Natural killer cell (primary cell): ENCODE results near the gene RNF2. TPM values are rescaled to one million over a fixed set of nuclear protein-coding genes. Genes with fewer than 3 reads are reported as not detected.
A peak's percentile ranks its signal among the peaks of the same experiment; 100 is the strongest.
"Not testable (repeated sequence)": the region's sequence is repeated elsewhere in the genome, so short reads cannot be mapped to it uniquely, and the experiment has no call there.

Experiments
- ATAC-seq, 3 donors: fragments of 150-1000 bp in 2 of 3; fragments of 200-7000 bp in 1 of 3; cut with Tn5 transposase; 1 replicate in 1 of 3; 2 replicates in 2 of 3; pipeline ENCODE4 v1.10.0; 2021; ENCODE audit warnings: mild to moderate bottlenecking in 2 of 3, moderate library complexity in 2 of 3
- DNase-seq, 2 donors: peaks; one replicate each; pipeline versions ENCODE4 v3.0.0 to v3.0.0-alpha.2; 2013 to 2021; ENCODE audit warnings: mixed read lengths in 1 of 2
- H3K27ac ChIP-seq: one replicate; pipeline ENCODE4 v1.5.1; 2013; ENCODE audit warnings: mild to moderate bottlenecking, low read length
- H3K27me3 ChIP-seq: one replicate; pipeline ENCODE4 v1.6.1; 2013; ENCODE audit warnings: low read length; ENCODE audit not compliant: control insufficient read depth, insufficient read depth
- H3K36me3 ChIP-seq: one replicate; pipeline ENCODE4 v1.6.1; 2013; ENCODE audit warnings: low read length; ENCODE audit not compliant: control insufficient read depth, insufficient read depth
- H3K4me1 ChIP-seq: one replicate; pipeline ENCODE4 v1.6.1; 2013; ENCODE audit warnings: low read length; ENCODE audit not compliant: control insufficient read depth, insufficient read depth
- H3K4me3 ChIP-seq: one replicate; pipeline ENCODE4 v1.5.1; 2013; ENCODE audit warnings: low read length
- H3K9me3 ChIP-seq: one replicate; pipeline ENCODE4 v1.6.1; 2013; ENCODE audit warnings: low read length; ENCODE audit not compliant: control insufficient read depth, insufficient read depth
- H3K27ac Mint-ChIP-seq, 2 donors: one replicate each; pipeline ENCODE4 v1.8.0; 2022; ENCODE audit warnings: mild to moderate bottlenecking in 2 of 2, mixed read lengths in 2 of 2, moderate library complexity in 1 of 2
- H3K27me3 Mint-ChIP-seq, 2 donors: one replicate each; pipeline ENCODE4 v1.8.0; 2022; ENCODE audit warnings: low read depth in 2 of 2, mixed read lengths in 2 of 2
- H3K36me3 Mint-ChIP-seq: one replicate; pipeline ENCODE4 v1.8.0; 2022; ENCODE audit warnings: mixed read lengths
- H3K4me1 Mint-ChIP-seq, 2 donors: one replicate each; pipeline ENCODE4 v1.8.0; 2022; ENCODE audit warnings: mixed read lengths in 2 of 2
- H3K4me3 Mint-ChIP-seq: one replicate; pipeline ENCODE4 v1.8.0; 2022; ENCODE audit warnings: mild to moderate bottlenecking, moderate library complexity, mixed read lengths
- H3K9me3 Mint-ChIP-seq, 2 donors: one replicate each; pipeline ENCODE4 v1.8.0; 2022; ENCODE audit warnings: mixed read lengths in 2 of 2
- WGBS: methylation state at CpG from one replicate; pipeline ENCODE4 v1.1.7; 2013; ENCODE audit warnings: missing lambda C conversion rate; ENCODE audit not compliant: insufficient coverage; 5-methylcytosine and 5-hydroxymethylcytosine counted together
- intact Hi-C: fragments of 100-400 bp; cut with micrococcal nuclease; formaldehyde crosslinking; loops from one replicate; pipeline ENCODE4 v1.14.2; 2022
- total RNA-seq, 4 donors: library from RNA; stranded (reverse); fragments of 120-200 nt in 1 of 4; gene quantifications; one replicate each; pipeline versions ENCODE4 v1.2.3 to v1.2.4, GENCODE V29; 2013 to 2022
- TF ChIP-seq, protein P1 (sequence below): fragments of 200-600 bp; IDR thresholded peaks from one replicate; pipeline ENCODE4 v1.8.0; 2022; ENCODE audit warnings: antibody characterized with exemption

RNF2 gene
- total RNA-seq, 3 donors from 2014 or later (not counting 1 experiment from before 2014, with no cell fraction given) = 14.0 to 21.9 (median 19.5) TPM

DNA sequence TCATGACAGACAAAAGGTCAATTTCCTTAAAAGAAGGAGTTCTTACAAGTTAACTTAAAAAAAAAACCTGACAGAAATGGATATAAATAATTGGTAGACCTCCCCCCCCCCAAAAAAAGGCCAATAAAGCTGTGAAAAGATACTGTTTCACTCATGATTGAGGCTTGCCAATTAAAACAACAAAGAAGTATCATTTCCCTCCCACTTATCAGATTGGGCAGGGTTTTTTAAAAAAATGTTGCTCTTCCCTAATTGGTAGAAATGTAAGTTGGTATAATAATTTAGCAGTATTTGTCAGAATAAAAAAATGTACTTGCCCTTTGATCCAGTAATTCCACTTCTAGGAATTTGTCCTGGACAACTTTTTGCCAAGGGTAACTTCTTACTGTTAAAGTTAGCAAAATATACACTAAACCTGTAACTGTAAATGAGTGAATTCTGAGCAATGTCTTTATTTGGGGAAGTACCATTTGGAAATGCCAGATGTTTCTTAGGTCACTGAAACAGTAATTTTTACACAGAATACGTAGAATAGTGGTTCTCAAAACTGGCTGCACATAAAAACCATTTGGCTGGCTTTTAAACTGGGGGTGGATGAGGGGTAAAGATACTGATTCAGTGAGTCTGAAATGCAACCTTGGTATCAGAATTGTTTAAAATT lies 17.5 kb downstream of the RNF2 start:
- Histone ChIP-seq H3K4me3 (no peak overlapping the region), H3K9me3 (no peaks in the 10 kb centered on the region), H3K36me3 (no peaks in the 10 kb centered on the region), H3K4me1 (peaks cover 4% of the 10 kb centered on the region), H3K27me3 (no peaks in the 10 kb centered on the region), H3K27ac (no peak overlapping the region)
- Mint-ChIP-seq H3K36me3 (no peaks in the 10 kb centered on the region), H3K4me1 (peaks cover 61 to 72% of the 10 kb centered on the region in 2 donors), H3K27me3 (no peaks in the 10 kb centered on the region), H3K9me3 (no peaks in the 10 kb centered on the region), H3K4me3 (no peak overlapping the region), H3K27ac (peak overlapping the region in 1 of 2 donors; percentile 29)
- ATAC-seq = no peak
- 71% methylated on average over 1 of the region's 1 CpG for WGBS
- intact Hi-C loops = no loop called here
- TF ChIP-seq, protein P1, sequence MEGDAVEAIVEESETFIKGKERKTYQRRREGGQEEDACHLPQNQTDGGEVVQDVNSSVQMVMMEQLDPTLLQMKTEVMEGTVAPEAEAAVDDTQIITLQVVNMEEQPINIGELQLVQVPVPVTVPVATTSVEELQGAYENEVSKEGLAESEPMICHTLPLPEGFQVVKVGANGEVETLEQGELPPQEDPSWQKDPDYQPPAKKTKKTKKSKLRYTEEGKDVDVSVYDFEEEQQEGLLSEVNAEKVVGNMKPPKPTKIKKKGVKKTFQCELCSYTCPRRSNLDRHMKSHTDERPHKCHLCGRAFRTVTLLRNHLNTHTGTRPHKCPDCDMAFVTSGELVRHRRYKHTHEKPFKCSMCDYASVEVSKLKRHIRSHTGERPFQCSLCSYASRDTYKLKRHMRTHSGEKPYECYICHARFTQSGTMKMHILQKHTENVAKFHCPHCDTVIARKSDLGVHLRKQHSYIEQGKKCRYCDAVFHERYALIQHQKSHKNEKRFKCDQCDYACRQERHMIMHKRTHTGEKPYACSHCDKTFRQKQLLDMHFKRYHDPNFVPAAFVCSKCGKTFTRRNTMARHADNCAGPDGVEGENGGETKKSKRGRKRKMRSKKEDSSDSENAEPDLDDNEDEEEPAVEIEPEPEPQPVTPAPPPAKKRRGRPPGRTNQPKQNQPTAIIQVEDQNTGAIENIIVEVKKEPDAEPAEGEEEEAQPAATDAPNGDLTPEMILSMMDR = no peak
- DNase-seq = no peak

DNA sequence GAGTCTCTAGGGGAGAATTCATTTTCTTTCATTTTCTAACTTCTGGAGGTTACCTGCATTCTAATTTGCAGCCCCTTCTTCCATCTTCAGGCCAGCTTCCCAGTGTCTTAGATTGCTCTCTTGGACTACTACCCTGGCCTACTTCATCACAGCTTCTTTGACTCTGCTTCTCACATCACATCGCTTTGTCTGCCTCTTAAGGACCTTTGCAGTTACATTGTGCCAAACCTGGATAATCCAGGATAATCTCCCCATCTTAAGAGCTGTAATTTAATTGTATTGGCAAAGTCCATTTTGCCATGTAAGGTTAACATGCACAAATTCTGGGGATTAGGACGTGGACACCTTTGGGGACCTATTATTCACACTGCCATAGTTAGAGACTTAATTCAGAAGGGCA lies 18.4 kb downstream of the RNF2 start:
- TF ChIP-seq, protein P1 = no peak
- Mint-ChIP-seq H3K27ac (no peak overlapping the region), H3K4me1 (peaks cover 64 to 72% of the 10 kb centered on the region in 2 donors), H3K27me3 (no peaks in the 10 kb centered on the region), H3K4me3 (no peak overlapping the region), H3K36me3 (no peaks in the 10 kb centered on the region), H3K9me3 (no peaks in the 10 kb centered on the region)
- intact Hi-C loops = no loop called here
- Histone ChIP-seq H3K9me3 (no peaks in the 10 kb centered on the region), H3K27me3 (no peaks in the 10 kb centered on the region), H3K36me3 (no peaks in the 10 kb centered on the region), H3K27ac (no peak overlapping the region), H3K4me1 (peaks cover 4% of the 10 kb centered on the region), H3K4me3 (no peak overlapping the region)
- WGBS = 100% methylated on average over 1 of the region's 2 CpGs
- ATAC-seq (no peak), DNase-seq (no peak)

DNA sequence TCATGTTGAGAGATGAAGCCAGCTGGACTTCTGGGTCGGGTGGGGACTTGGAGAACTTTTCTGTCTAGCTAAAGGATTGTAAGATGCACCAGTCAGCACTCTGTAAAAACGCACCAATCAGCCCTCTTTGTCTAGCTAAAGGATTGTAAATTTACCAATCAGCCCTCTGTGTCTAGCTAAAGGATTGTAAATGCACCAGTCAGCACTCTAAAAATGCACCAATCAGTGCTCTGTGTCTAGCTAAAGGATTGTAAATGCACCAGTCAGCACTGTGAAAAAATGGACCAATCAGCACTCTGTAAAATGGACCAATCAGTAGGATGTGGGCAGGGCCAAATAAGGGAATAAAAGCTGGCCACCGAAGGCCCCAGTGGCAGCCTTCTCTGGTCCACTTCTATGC lies 19.6 kb downstream of the RNF2 start:
- intact Hi-C loops, H3K36me3 Mint-ChIP-seq, H3K4me3 Mint-ChIP-seq, ATAC-seq, H3K27ac ChIP-seq, H3K27me3 ChIP-seq, H3K36me3 ChIP-seq, H3K27ac Mint-ChIP-seq, H3K27me3 Mint-ChIP-seq, DNase-seq, H3K9me3 ChIP-seq, H3K9me3 Mint-ChIP-seq, H3K4me1 ChIP-seq, H3K4me3 ChIP-seq: not testable (repeated sequence)
- WGBS = 95% methylated on average over 3 of the region's 3 CpGs
- peaks cover 65 to 68% of the 10 kb centered on the region in 2 donors for H3K4me1 Mint-ChIP-seq

DNA sequence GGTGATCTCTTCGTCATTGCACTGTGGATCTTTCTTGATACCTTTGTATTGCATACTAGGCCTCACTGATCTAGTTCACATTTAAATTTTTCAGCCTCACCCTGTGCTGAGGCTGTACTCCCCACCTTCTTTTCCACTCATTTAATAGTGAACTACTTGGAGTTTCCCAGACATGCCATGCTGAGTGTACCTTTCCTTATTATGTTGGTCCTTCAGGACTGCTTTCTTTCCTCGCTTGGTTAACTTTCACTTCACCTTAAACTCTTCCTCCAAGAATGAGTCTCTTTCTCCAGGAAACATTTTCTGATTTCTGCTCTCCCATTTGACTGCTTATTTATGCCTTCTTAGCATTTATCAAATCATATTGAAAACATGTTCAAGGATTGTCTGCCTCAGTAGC lies 20.8 kb downstream of the RNF2 start:
- ATAC-seq = no peak
- Mint-ChIP-seq H3K27ac (peak overlapping the region; percentile 5 to 15), H3K9me3 (no peaks in the 10 kb centered on the region), H3K36me3 (no peaks in the 10 kb centered on the region), H3K4me1 (peaks cover 60 to 62% of the 10 kb centered on the region in 2 donors), H3K27me3 (no peaks in the 10 kb centered on the region), H3K4me3 (no peak overlapping the region)
- no peaks in the 10 kb centered on the region for H3K4me1 ChIP-seq
- H3K27ac ChIP-seq = no peak overlapping the region
- intact Hi-C loops = no loop called here
- no peaks in the 10 kb centered on the region for H3K9me3 ChIP-seq
- DNase-seq = no peak
- no peaks in the 10 kb centered on the region for H3K27me3 ChIP-seq
- 90% methylated on average over 2 of the region's 2 CpGs for WGBS
- TF ChIP-seq, protein P1 = no peak
- H3K36me3 ChIP-seq = no peaks in the 10 kb centered on the region
- no peak overlapping the region for H3K4me3 ChIP-seq
